Thyroid gland (tissue), 4 donors: ENCODE measurements around the gene SEC63. TPM values are rescaled to one million over a fixed set of nuclear protein-coding genes. Genes with fewer than 3 reads are reported as not detected.

ENCODE experiments used
- DNase-seq, 2 donors: peaks; one replicate each; pipeline ENCODE4 v3.0.0-alpha.2; 2019
- H3K27ac ChIP-seq, 3 donors: fragments of 200-600 bp; sonication (generic); 1 replicate in 2 of 3; 2 replicates in 1 of 3; pipeline ENCODE4 v1.5.1; 2016 to 2019; ENCODE audit warnings: mild to moderate bottlenecking in 1 of 3, moderate library complexity in 1 of 3
- H3K27me3 ChIP-seq: fragments of 200-600 bp; sonication (generic); one replicate; pipeline ENCODE4 v1.5.1; 2019
- H3K36me3 ChIP-seq, 2 donors: fragments of 200-600 bp; sonication (generic); one replicate each; pipeline ENCODE4 v1.5.1; 2016 to 2019
- H3K4me1 ChIP-seq, 2 donors: fragments of 200-600 bp; sonication (generic); one replicate each; pipeline ENCODE4 v1.5.1; 2017 to 2019
- H3K4me3 ChIP-seq, 3 donors: fragments of 200-600 bp; sonication (generic); replicated peaks in 1 of 3; 1 replicate in 2 of 3; 2 replicates in 1 of 3; pipeline ENCODE4 v1.5.1; 2016; ENCODE audit warnings: mild to moderate bottlenecking in 1 of 3
- H3K9me3 ChIP-seq: fragments of 200-600 bp; sonication (generic); one replicate; pipeline ENCODE4 v1.5.1; 2017
- CTCF ChIP-seq, 6 experiments: fragments of 200-600 bp in 3 of 6; fragments of 450-650 bp in 3 of 6; sonication (generic) in 3 of 6; IDR thresholded peaks; one replicate each; pipeline ENCODE4 v1.5.1; 2016 to 2019; ENCODE audit warnings: antibody characterized with exemption in 6 of 6, mild to moderate bottlenecking in 2 of 6, inconsistent platforms in 1 of 6, moderate library complexity in 1 of 6
- POLR2A ChIP-seq, 2 donors: fragments of 450-650 bp; IDR thresholded peaks; one replicate each; pipeline ENCODE4 v1.6.1; 2017; ENCODE audit warnings: antibody characterized with exemption in 2 of 2, mild to moderate bottlenecking in 2 of 2, moderate library complexity in 1 of 2
- WGBS, 2 donors: methylation state at CpG; one replicate each; pipeline ENCODE4 v1.1.5; 2017; 5-methylcytosine and 5-hydroxymethylcytosine counted together
- intact Hi-C: fragments of 100-400 bp; cut with DNase I; formaldehyde crosslinking; loops from one replicate; pipeline ENCODE4 v1.15.1; 2023
- total RNA-seq, 4 donors: library from RNA; depleted of rRNA; stranded (reverse); fragments of >200 nt; gene quantifications; one replicate each; pipeline ENCODE4 v1.2.3, GENCODE V29; 2016

SEC63 gene
- total RNA-seq, 4 donors from 2014 or later: 47.1 to 95.5 (median 68.3) TPM

GRCh38 chr6:107822176-107823046 lies 135.6 kb downstream of the SEC63 start:
- DNase-seq: peak; percentile 20 to 30
- H3K4me3 ChIP-seq: no peak overlapping the region
- intact Hi-C loops: no loop called here
- TF ChIP-seq POLR2A (IDR thresholded peaks at IDR 0.05): no peak
- no peak for TF ChIP-seq CTCF (IDR thresholded peaks at IDR 0.05)
- no peaks in the 10 kb centered on the region for H3K36me3 ChIP-seq
- no peaks in the 10 kb centered on the region for H3K27me3 ChIP-seq
- WGBS, 2 donors: 65 to 67% methylated on average over 9 of the region's 9 CpGs
- peaks cover 9 to 17% of the 10 kb centered on the region in 2 donors for H3K4me1 ChIP-seq
- H3K9me3 ChIP-seq: no peaks in the 10 kb centered on the region
- no peak overlapping the region for H3K27ac ChIP-seq

- no peaks in the 10 kb centered on the region for H3K27me3 ChIP-seq
- 86 to 87% methylated on average over 4 to 5 of the region's 5 CpGs for WGBS, 2 donors
- H3K27ac ChIP-seq: no peak overlapping the region
- DNase-seq: no peak
- no peaks in the 10 kb centered on the region for H3K9me3 ChIP-seq
- intact Hi-C loops: no loop called here
- no peak overlapping the region for H3K4me3 ChIP-seq
- no peak for TF ChIP-seq CTCF (IDR thresholded peaks at IDR 0.05)
- no peak for TF ChIP-seq POLR2A (IDR thresholded peaks at IDR 0.05)
- H3K36me3 ChIP-seq: no peaks in the 10 kb centered on the region
- H3K4me1 ChIP-seq: peaks cover 9 to 17% of the 10 kb centered on the region in 2 donors
Measured at GRCh38 chr6:107821591-107821990, 136.4 kb downstream of the SEC63 start.

- Histone ChIP-seq H3K27ac (no peak overlapping the region), H3K4me1 (peaks cover 9 to 17% of the 10 kb centered on the region in 2 donors), H3K27me3 (no peaks in the 10 kb centered on the region), H3K4me3 (peak overlapping the region in 1 of 3 donors; percentile 15), H3K36me3 (no peaks in the 10 kb centered on the region), H3K9me3 (no peaks in the 10 kb centered on the region)
- no peak for TF ChIP-seq POLR2A (IDR thresholded peaks at IDR 0.05)
- TF ChIP-seq CTCF (IDR thresholded peaks at IDR 0.05): no peak
- intact Hi-C loops: no loop called here
- peak; percentile 52 to 57 for DNase-seq
- 19% methylated on average over 17 of the region's 17 CpGs for WGBS, 2 donors
Measured at GRCh38 chr6:107820338-107821261, 137.4 kb downstream of the SEC63 start.

- Histone ChIP-seq H3K4me1 (peaks cover 9 to 17% of the 10 kb centered on the region in 2 donors), H3K9me3 (no peaks in the 10 kb centered on the region), H3K27me3 (no peaks in the 10 kb centered on the region), H3K36me3 (no peaks in the 10 kb centered on the region), H3K4me3 (peak overlapping the region in 1 of 3 donors; percentile 15), H3K27ac (no peak overlapping the region)
- intact Hi-C loops: no loop called here
- 58 to 61% methylated on average over 5 of the region's 5 CpGs for WGBS, 2 donors
- peak in 1 of 2 donors; percentile 10 for DNase-seq
- TF ChIP-seq POLR2A (IDR thresholded peaks at IDR 0.05) (no peak), CTCF (IDR thresholded peaks at IDR 0.05) (no peak)
Measured at GRCh38 chr6:107819964-107820337, 138.1 kb downstream of the SEC63 start.
